OCI-LY1 (cell line): ENCODE results near the gene CSMD2.

Experiments used
- H2AFZ ChIP-seq: fragments of 200-600 bp; sonication (generic), shearing (Covaris generic); 2 replicates; pipeline ENCODE4 v1.6.0; 2014; ENCODE audit warnings: antibody characterized with exemption, mild to moderate bottlenecking, low read length
- H3F3A ChIP-seq: fragments of 200-600 bp; sonication (generic), shearing (Covaris generic); 2 replicates; pipeline ENCODE4 v1.6.0; 2014; ENCODE audit warnings: mild to moderate bottlenecking, antibody characterized with exemption, low read length, moderate library complexity; ENCODE audit not compliant: insufficient read depth
- H3K27ac ChIP-seq: fragments of 200-600 bp; sonication (generic); 2 replicates; pipeline ENCODE4 v1.5.1; 2014; ENCODE audit warnings: low read length, mixed run types, mild to moderate bottlenecking, low read depth; ENCODE audit not compliant: poor library complexity, severe bottlenecking
- H3K27me3 ChIP-seq: fragments of 200-600 bp; sonication (generic); 2 replicates; pipeline ENCODE4 v1.6.0; 2014; ENCODE audit warnings: antibody characterized with exemption, mild to moderate bottlenecking, low read length, moderate library complexity; ENCODE audit not compliant: insufficient read depth
- H3K36me3 ChIP-seq: fragments of 200-600 bp; sonication (generic); 2 replicates; pipeline ENCODE4 v1.6.1; 2014; ENCODE audit warnings: mild to moderate bottlenecking, antibody characterized with exemption, low read length, moderate library complexity, mixed read lengths; ENCODE audit not compliant: insufficient read depth
- H3K4me1 ChIP-seq: fragments of 200-600 bp; sonication (generic); 2 replicates; pipeline ENCODE4 v1.5.1; 2014; ENCODE audit warnings: mild to moderate bottlenecking, low read length, moderate library complexity; ENCODE audit not compliant: insufficient read depth, severe bottlenecking
- H3K4me2 ChIP-seq: fragments of 200-600 bp; sonication (generic), shearing (Covaris generic); 2 replicates; pipeline ENCODE4 v1.6.1; 2014; ENCODE audit warnings: low read length
- H3K4me3 ChIP-seq: fragments of 200-600 bp; sonication (generic); 2 replicates; pipeline ENCODE4 v1.5.1; 2014; ENCODE audit warnings: low read length, low read depth, mild to moderate bottlenecking, mixed read lengths; ENCODE audit not compliant: poor library complexity, severe bottlenecking
- H3K79me2 ChIP-seq: fragments of 200-600 bp; shearing (Covaris generic); 2 replicates; pipeline ENCODE4 v1.6.1; 2016; ENCODE audit warnings: mixed run types, low read length, mixed read lengths; ENCODE audit not compliant: insufficient read depth
- H3K9ac ChIP-seq: fragments of 200-600 bp; sonication (generic), shearing (Covaris generic); 2 replicates; pipeline ENCODE4 v1.6.1; 2014; ENCODE audit warnings: mild to moderate bottlenecking, low read length, mixed read lengths
- H3K9me2 ChIP-seq: fragments of 200-600 bp; sonication (generic), shearing (Covaris generic); 2 replicates; pipeline ENCODE4 v1.6.1; 2014; ENCODE audit warnings: low read depth, mild to moderate bottlenecking, low read length, mixed read lengths
- H3K9me3 ChIP-seq: fragments of 200-600 bp; shearing (Covaris generic); 2 replicates; pipeline ENCODE4 v1.6.1; 2014; ENCODE audit warnings: low read length, mixed read lengths
- H4K20me1 ChIP-seq: fragments of 200-600 bp; sonication (generic), shearing (Covaris generic); 2 replicates; pipeline ENCODE4 v1.6.0; 2016; ENCODE audit warnings: mild to moderate bottlenecking, low read length; ENCODE audit not compliant: insufficient read depth
- EZH2 ChIP-seq: fragments of 200-600 bp; sonication (generic), shearing (Covaris generic); IDR thresholded peaks from 2 replicates; pipeline ENCODE4 v1.8.0; 2017; ENCODE audit warnings: borderline replicate concordance, mixed run types, mild to moderate bottlenecking, antibody characterized with exemption, low read length, moderate library complexity, mixed read lengths
- TF ChIP-seq, protein P1 (sequence below): fragments of 200-600 bp; sonication (generic), shearing (Covaris generic); IDR thresholded peaks from 2 replicates; pipeline ENCODE4 v1.5.1; 2017; ENCODE audit warnings: mild to moderate bottlenecking, antibody characterized with exemption, low read length, moderate library complexity, mixed read lengths

CSMD2 gene

DNA sequence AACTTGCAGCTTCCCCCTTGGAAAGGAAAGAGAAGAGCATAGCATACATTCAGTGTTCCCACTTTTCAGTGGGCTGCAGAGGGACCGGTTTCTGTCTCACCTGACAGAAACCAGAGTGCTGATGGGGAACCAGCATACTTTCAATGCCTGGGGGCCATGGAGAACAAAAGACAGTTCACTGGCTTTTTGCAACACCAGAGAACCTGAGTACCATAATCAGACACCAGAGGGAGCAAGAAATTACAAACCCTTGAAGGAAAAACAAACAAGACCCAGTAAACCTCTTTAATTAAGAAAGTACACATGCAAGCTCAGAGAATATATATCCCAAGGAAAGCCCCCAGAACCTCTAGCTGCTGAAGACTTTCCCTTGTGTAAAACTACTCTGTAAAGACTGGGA is 51.1 kb downstream of the CSMD2 start:
- Histone ChIP-seq H3K4me3 (no peak overlapping the region), H3K27me3 (no peaks in the 10 kb centered on the region), H4K20me1 (no peaks in the 10 kb centered on the region), H2AFZ (no peak overlapping the region), H3K36me3 (no peaks in the 10 kb centered on the region), H3K79me2 (no peaks in the 10 kb centered on the region), H3K9me3 (peaks cover 2% of the 10 kb centered on the region; the same call in 1 of the 2 replicates), H3K9ac (no peak overlapping the region), H3K27ac (no peak overlapping the region), H3K4me2 (no peak overlapping the region), H3K9me2 (no peaks in the 10 kb centered on the region), H3K4me1 (no peaks in the 10 kb centered on the region), H3F3A (no peaks in the 10 kb centered on the region)
- TF ChIP-seq EZH2 = no peak
- TF ChIP-seq, protein P1, sequence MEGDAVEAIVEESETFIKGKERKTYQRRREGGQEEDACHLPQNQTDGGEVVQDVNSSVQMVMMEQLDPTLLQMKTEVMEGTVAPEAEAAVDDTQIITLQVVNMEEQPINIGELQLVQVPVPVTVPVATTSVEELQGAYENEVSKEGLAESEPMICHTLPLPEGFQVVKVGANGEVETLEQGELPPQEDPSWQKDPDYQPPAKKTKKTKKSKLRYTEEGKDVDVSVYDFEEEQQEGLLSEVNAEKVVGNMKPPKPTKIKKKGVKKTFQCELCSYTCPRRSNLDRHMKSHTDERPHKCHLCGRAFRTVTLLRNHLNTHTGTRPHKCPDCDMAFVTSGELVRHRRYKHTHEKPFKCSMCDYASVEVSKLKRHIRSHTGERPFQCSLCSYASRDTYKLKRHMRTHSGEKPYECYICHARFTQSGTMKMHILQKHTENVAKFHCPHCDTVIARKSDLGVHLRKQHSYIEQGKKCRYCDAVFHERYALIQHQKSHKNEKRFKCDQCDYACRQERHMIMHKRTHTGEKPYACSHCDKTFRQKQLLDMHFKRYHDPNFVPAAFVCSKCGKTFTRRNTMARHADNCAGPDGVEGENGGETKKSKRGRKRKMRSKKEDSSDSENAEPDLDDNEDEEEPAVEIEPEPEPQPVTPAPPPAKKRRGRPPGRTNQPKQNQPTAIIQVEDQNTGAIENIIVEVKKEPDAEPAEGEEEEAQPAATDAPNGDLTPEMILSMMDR = peak; percentile 29; the same call in 1 of the 2 replicates

DNA sequence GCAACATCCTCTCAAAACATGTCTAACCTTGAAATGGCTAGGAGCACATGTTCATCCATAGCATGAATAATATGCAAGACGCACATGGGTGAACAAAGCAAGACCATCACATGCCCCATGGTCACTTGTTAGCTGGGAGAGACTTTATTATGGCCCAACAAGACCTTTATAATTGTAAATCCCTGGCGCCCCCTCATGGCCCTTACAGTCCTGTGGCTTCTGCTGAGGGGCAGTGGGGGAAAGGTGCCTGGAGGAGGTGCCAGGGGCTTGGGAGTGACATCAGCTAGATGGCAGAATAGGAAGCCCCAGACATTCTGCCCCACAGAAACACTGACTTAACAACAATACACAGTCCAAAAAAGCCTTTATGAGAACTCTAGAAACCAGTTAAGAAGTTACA is 51.7 kb downstream of the CSMD2 start:
- no peak overlapping the region for H3K4me2 ChIP-seq
- H3K36me3 ChIP-seq = no peaks in the 10 kb centered on the region
- no peak overlapping the region for H3K9ac ChIP-seq
- H4K20me1 ChIP-seq = no peaks in the 10 kb centered on the region
- no peaks in the 10 kb centered on the region for H3K27me3 ChIP-seq
- TF ChIP-seq, protein P1 = no peak; the same call in 1 of the 2 replicates
- TF ChIP-seq EZH2 = no peak
- H2AFZ ChIP-seq = no peak overlapping the region
- no peak overlapping the region for H3K4me3 ChIP-seq
- H3K9me2 ChIP-seq = no peaks in the 10 kb centered on the region
- no peaks in the 10 kb centered on the region for H3K4me1 ChIP-seq
- H3K9me3 ChIP-seq = peaks cover 2% of the 10 kb centered on the region; the same call in 1 of the 2 replicates
- H3F3A ChIP-seq = no peaks in the 10 kb centered on the region
- no peaks in the 10 kb centered on the region for H3K79me2 ChIP-seq
- no peak overlapping the region for H3K27ac ChIP-seq

DNA sequence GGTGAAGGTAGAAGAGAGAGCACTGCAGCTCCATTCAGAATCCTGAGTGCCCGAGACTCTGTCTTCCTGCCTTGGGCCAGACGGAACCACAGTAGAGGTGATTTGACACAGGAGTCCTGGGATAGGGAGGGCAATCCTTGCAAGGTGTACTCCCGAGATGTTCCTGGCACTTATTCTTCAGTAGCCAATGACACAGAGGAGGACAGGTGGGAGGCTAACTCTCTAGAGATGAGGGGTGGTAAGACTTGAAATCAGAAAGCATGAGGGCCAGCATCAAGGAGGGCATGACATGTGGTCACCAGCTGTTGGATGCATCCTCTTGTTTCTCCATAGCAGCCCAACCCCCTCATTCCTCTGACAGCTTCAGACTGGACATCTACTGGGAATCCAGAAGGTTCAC is 56.3 kb downstream of the CSMD2 start:
- Histone ChIP-seq H3K36me3 (no peaks in the 10 kb centered on the region), H3K9me2 (no peaks in the 10 kb centered on the region), H4K20me1 (no peaks in the 10 kb centered on the region), H3K27ac (no peak overlapping the region), H3K4me2 (no peak overlapping the region), H2AFZ (no peak overlapping the region), H3K27me3 (no peaks in the 10 kb centered on the region), H3F3A (no peaks in the 10 kb centered on the region), H3K4me3 (no peak overlapping the region), H3K4me1 (no peaks in the 10 kb centered on the region), H3K79me2 (no peaks in the 10 kb centered on the region), H3K9ac (no peak overlapping the region), H3K9me3 (no peaks in the 10 kb centered on the region)
- TF ChIP-seq EZH2 = no peak
- TF ChIP-seq, protein P1 = no peak
